PC-3 (cell line): ENCODE data around the gene BAG3. TPM values are rescaled to one million over a fixed set of nuclear protein-coding genes. Genes with fewer than 3 reads are reported as not detected.

Experiments
- ATAC-seq: fragments of 200-7000 bp; cut with Tn5 transposase; 2 replicates; pipeline ENCODE4 v1.9.1; 2020; ENCODE audit warnings: mild to moderate bottlenecking, moderate library complexity
- BruUV-seq: library from RNA; stranded (reverse); fragments of 400-500 nt; replicated peaks from 2 replicates; lab custom pipeline; 2021; lab: Mats Ljungman, UMichigan
- CTCF ChIA-PET: fragments of 300-600 bp; sonication (Branson Sonifier 250); formaldehyde crosslinking; loops from one replicate; lab custom pipeline; 2022; ENCODE audit warnings: antibody characterized with exemption; lab: Charles Lee
- POLR2A ChIA-PET: fragments of 300-600 bp; sonication (Branson Sonifier 250); formaldehyde crosslinking; loops from one replicate; lab custom pipeline; 2022; ENCODE audit warnings: antibody characterized with exemption; ENCODE audit not compliant: unreplicated experiment; lab: Charles Lee
- DNase-seq: peaks from one replicate; pipeline ENCODE4 v3.0.0-alpha.2; 2015
- H2AFZ ChIP-seq: fragments of 300-600 bp; sonication (generic); 2 replicates; pipeline ENCODE4 v1.6.0; 2016; ENCODE audit warnings: antibody characterized with exemption, low read length
- H3F3A ChIP-seq: fragments of 300-600 bp; sonication (generic); one replicate; pipeline ENCODE4 v1.6.0; 2017; ENCODE audit warnings: antibody characterized with exemption, low read length, control low read depth, mild to moderate bottlenecking; ENCODE audit not compliant: unreplicated experiment
- H3K27ac ChIP-seq: fragments of 300-600 bp; sonication (generic); 2 replicates; pipeline ENCODE4 v1.5.1; 2016; ENCODE audit warnings: mild to moderate bottlenecking, low read length
- H3K27me3 ChIP-seq: fragments of 300-600 bp; sonication (generic); 2 replicates; pipeline ENCODE4 v1.6.1; 2016; ENCODE audit warnings: low read length, mixed read lengths
- H3K36me3 ChIP-seq: fragments of 300-600 bp; sonication (generic); 2 replicates; pipeline ENCODE4 v1.6.1; 2016; ENCODE audit warnings: low read depth, mixed run types, low read length, mixed read lengths
- H3K4me1 ChIP-seq: fragments of 300-600 bp; sonication (generic); 2 replicates; pipeline ENCODE4 v1.5.1; 2016; ENCODE audit warnings: low read length; ENCODE audit not compliant: insufficient read depth
- H3K4me2 ChIP-seq: fragments of 300-600 bp; sonication (generic); 2 replicates; pipeline ENCODE4 v1.6.0; 2016; ENCODE audit warnings: low read length
- H3K4me3 ChIP-seq: fragments of 300-600 bp; sonication (generic); 2 replicates; pipeline ENCODE4 v1.5.1; 2016; ENCODE audit warnings: mild to moderate bottlenecking, low read length, mixed read lengths
- H3K79me2 ChIP-seq: fragments of 300-600 bp; sonication (generic); 2 replicates; pipeline ENCODE4 v1.6.1; 2017; ENCODE audit warnings: low read length, mixed read lengths
- H3K9ac ChIP-seq: fragments of 300-600 bp; sonication (generic); 2 replicates; pipeline ENCODE4 v1.6.0; 2016; ENCODE audit warnings: mild to moderate bottlenecking, low read length
- H3K9me2 ChIP-seq: fragments of 300-600 bp; sonication (generic); replicated peaks from 2 replicates; pipeline ENCODE4 v1.6.1; 2016; ENCODE audit warnings: mixed run types, low read length, mixed read lengths
- H3K9me3 ChIP-seq: fragments of 300-600 bp; sonication (generic); 2 replicates; pipeline ENCODE4 v1.6.1; 2016; ENCODE audit warnings: low read length, mixed read lengths
- H4K20me1 ChIP-seq: fragments of 300-600 bp; sonication (generic); 2 replicates; pipeline ENCODE4 v1.6.1; 2016; ENCODE audit warnings: low read length, mixed read lengths
- EZH2 ChIP-seq: fragments of 300-600 bp; sonication (generic); IDR thresholded peaks from one replicate; pipeline ENCODE4 v1.6.1; 2017; ENCODE audit warnings: antibody characterized with exemption, mild to moderate bottlenecking, low read length; ENCODE audit not compliant: unreplicated experiment
- EZH2phosphoT487 ChIP-seq: fragments of 300-600 bp; sonication (generic); IDR thresholded peaks from 2 replicates; pipeline ENCODE4 v1.6.1; 2018; ENCODE audit warnings: mild to moderate bottlenecking, antibody characterized with exemption, low read length, borderline replicate concordance
- intact Hi-C: fragments of 100-400 bp; cut with micrococcal nuclease; formaldehyde crosslinking; loops from 2 replicates; pipeline ENCODE4 v1.9.0; 2023
- total RNA-seq: library from RNA; depleted of rRNA; stranded (reverse); fragments of >200 nt; gene quantifications from 2 replicates; pipeline ENCODE4 v1.2.3, GENCODE V29; 2014
- TF ChIP-seq, protein P1 (sequence below): fragments of 300-600 bp; sonication (generic); conservative IDR thresholded peaks from 2 replicates; pipeline ENCODE4 v1.5.1; 2017; ENCODE audit warnings: antibody characterized with exemption, low read depth, mild to moderate bottlenecking, low read length

BAG3 gene
- total RNA-seq, 1 experiment from 2014 or later = 47.1 TPM

- no peaks in the 10 kb centered on the region for H3K36me3 ChIP-seq
- H2AFZ ChIP-seq = no peak overlapping the region
- H3K4me1 ChIP-seq = no peaks in the 10 kb centered on the region
- no peak for DNase-seq
- H3F3A ChIP-seq = no peaks in the 10 kb centered on the region
- H3K27me3 ChIP-seq = no peaks in the 10 kb centered on the region
- no TSS peak for BruUV-seq
- no peaks in the 10 kb centered on the region for H3K9me3 ChIP-seq
- no peaks in the 10 kb centered on the region for H4K20me1 ChIP-seq
- H3K79me2 ChIP-seq = no peaks in the 10 kb centered on the region
- intact Hi-C loops = no loop called here
- H3K9me2 ChIP-seq = no peaks in the 10 kb centered on the region
- no peak overlapping the region for H3K27ac ChIP-seq
- ChIA-PET POLR2A (no interaction called here), CTCF (no interaction called here)
- H3K9ac ChIP-seq = no peak overlapping the region
- no peak overlapping the region for H3K4me3 ChIP-seq
- no peak for ATAC-seq
- TF ChIP-seq, protein P1, sequence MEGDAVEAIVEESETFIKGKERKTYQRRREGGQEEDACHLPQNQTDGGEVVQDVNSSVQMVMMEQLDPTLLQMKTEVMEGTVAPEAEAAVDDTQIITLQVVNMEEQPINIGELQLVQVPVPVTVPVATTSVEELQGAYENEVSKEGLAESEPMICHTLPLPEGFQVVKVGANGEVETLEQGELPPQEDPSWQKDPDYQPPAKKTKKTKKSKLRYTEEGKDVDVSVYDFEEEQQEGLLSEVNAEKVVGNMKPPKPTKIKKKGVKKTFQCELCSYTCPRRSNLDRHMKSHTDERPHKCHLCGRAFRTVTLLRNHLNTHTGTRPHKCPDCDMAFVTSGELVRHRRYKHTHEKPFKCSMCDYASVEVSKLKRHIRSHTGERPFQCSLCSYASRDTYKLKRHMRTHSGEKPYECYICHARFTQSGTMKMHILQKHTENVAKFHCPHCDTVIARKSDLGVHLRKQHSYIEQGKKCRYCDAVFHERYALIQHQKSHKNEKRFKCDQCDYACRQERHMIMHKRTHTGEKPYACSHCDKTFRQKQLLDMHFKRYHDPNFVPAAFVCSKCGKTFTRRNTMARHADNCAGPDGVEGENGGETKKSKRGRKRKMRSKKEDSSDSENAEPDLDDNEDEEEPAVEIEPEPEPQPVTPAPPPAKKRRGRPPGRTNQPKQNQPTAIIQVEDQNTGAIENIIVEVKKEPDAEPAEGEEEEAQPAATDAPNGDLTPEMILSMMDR = no peak
- TF ChIP-seq EZH2phosphoT487 = no peak
- TF ChIP-seq EZH2 = no peak
- no peak overlapping the region for H3K4me2 ChIP-seq
Measured at GRCh38 chr10:119630300-119630699, 20.9 kb upstream of the BAG3 start.

- POLR2A ChIA-PET = interaction anchor here (0.7 kb wide), 1 partner anchor 18 kb away, joined by 11 read pairs; the partner anchor contains the start of gene BAG3
- no peak overlapping the region for H3K27ac ChIP-seq
- no peak for DNase-seq
- intact Hi-C loops = no loop called here
- H3K9me3 ChIP-seq = no peaks in the 10 kb centered on the region
- no peak overlapping the region for H3K9ac ChIP-seq
- ATAC-seq = no peak
- H3K27me3 ChIP-seq = no peaks in the 10 kb centered on the region
- H3K4me2 ChIP-seq = no peak overlapping the region
- BruUV-seq = no TSS peak
- no peak overlapping the region for H3K4me3 ChIP-seq
- TF ChIP-seq EZH2 (no peak), EZH2phosphoT487 (no peak)
- TF ChIP-seq, protein P1 = no peak
- no peaks in the 10 kb centered on the region for H4K20me1 ChIP-seq
- H3K4me1 ChIP-seq = no peaks in the 10 kb centered on the region
- no peaks in the 10 kb centered on the region for H3K36me3 ChIP-seq
- no peaks in the 10 kb centered on the region for H3K9me2 ChIP-seq
- no peaks in the 10 kb centered on the region for H3F3A ChIP-seq
- no peak overlapping the region for H2AFZ ChIP-seq
- CTCF ChIA-PET = no interaction called here
- no peaks in the 10 kb centered on the region for H3K79me2 ChIP-seq
Measured at GRCh38 chr10:119633538-119634218, 17.5 kb upstream of the BAG3 start.

DNA sequence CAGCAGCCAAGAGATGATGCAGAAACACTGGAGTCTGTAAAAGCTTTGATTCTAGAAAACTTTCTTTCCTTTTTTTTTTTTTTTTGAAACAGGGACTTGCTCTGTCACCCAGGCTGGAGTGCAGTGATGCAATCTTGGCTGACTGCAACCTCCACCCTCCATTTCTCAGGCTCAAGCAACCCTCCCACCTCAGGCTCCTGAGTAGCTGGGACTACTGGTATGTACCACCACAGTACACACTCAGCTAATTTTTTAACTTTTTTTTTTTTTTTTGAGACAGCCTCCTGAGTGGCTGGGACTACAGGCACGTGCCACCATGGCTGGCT is 17.0 kb upstream of the BAG3 start:
- Histone ChIP-seq H3K9me3 (no peaks in the 10 kb centered on the region), H3K4me1 (no peaks in the 10 kb centered on the region), H3K79me2 (no peaks in the 10 kb centered on the region), H3K9ac (no peak overlapping the region), H3K27ac (no peak overlapping the region), H4K20me1 (no peaks in the 10 kb centered on the region), H3F3A (no peaks in the 10 kb centered on the region), H3K36me3 (no peaks in the 10 kb centered on the region), H3K4me2 (no peak overlapping the region), H3K4me3 (no peak overlapping the region), H3K9me2 (no peaks in the 10 kb centered on the region), H2AFZ (no peak overlapping the region), H3K27me3 (no peaks in the 10 kb centered on the region)
- CTCF ChIA-PET = no interaction called here
- no TSS peak for BruUV-seq
- DNase-seq (no peak), ATAC-seq (no peak)
- intact Hi-C loops = no loop called here
- POLR2A ChIA-PET = interaction anchor here (0.7 kb wide), 1 partner anchor 17 kb away, joined by 11 read pairs; the partner anchor contains the start of gene BAG3
- TF ChIP-seq EZH2 (no peak), EZH2phosphoT487 (no peak)
- TF ChIP-seq, protein P1 = no peak
